SK-N-SH (cell line): ENCODE results near the gene LCORL. TPM values are rescaled to one million over a fixed set of nuclear protein-coding genes. Genes with fewer than 3 reads are reported as not detected.
A peak's percentile ranks its signal among the peaks of the same experiment; 100 is the strongest.

Source experiments
- CTCF ChIA-PET: fragments of 300-600, 350-600 bp; formaldehyde crosslinking; extraction: SDS; loops from one replicate; lab custom pipeline; 2021; lab: Yijun Ruan, JAX
- POLR2A ChIA-PET: fragments of 350-600 bp; sonication (Branson Sonifier 250); formaldehyde crosslinking; extraction: SDS; loops from one replicate; lab custom pipeline; 2020; ENCODE audit warnings: antibody characterized with exemption, inconsistent platforms; lab: Yijun Ruan, JAX
- DNase-seq: peaks from one replicate; pipeline ENCODE4 v3.0.0; 2012
- H2AFZ ChIP-seq: fragments of 200-600 bp; sonication (generic); 2 replicates; pipeline ENCODE4 v1.8.1; 2016; ENCODE audit warnings: antibody characterized with exemption, mild to moderate bottlenecking, low read depth
- H3F3A ChIP-seq: fragments of 200-600 bp; sonication (generic); replicated peaks from 2 replicates; pipeline ENCODE3; 2016; ENCODE audit warnings: antibody characterized with exemption, mild to moderate bottlenecking; ENCODE audit not compliant: insufficient read depth
- H3K27ac ChIP-seq, 2 experiments: fragments of 200-500 bp in 1 of 2; fragments of 200-600 bp in 1 of 2; sonication (Bioruptor generic) in 1 of 2; sonication (generic), shearing (Covaris generic) in 1 of 2; 2 replicates each; pipeline versions ENCODE4 v1.5.1 to v1.6.1; 2014 to 2016; ENCODE audit warnings: low read depth in 2 of 2, inconsistent platforms in 1 of 2, low read length in 1 of 2, mild to moderate bottlenecking in 1 of 2, mixed read lengths in 1 of 2
- H3K27me3 ChIP-seq: fragments of 200-600 bp; sonication (generic), shearing (Covaris generic); 2 replicates; pipeline ENCODE4 v1.6.1; 2016; ENCODE audit warnings: mixed run types; ENCODE audit not compliant: insufficient read depth
- H3K36me3 ChIP-seq, 2 experiments: fragments of 200-500 bp in 1 of 2; fragments of 200-600 bp in 1 of 2; sonication (Bioruptor generic) in 1 of 2; sonication (generic) in 1 of 2; replicated peaks in 1 of 2; 2 replicates each; pipeline versions ENCODE3 to v1.5.1; 2014 to 2016; ENCODE audit warnings: low read length in 1 of 2, mild to moderate bottlenecking in 1 of 2; ENCODE audit not compliant: insufficient read depth in 2 of 2, control insufficient read depth in 1 of 2
- H3K4me1 ChIP-seq, 2 experiments: fragments of 200-500 bp in 1 of 2; fragments of 200-600 bp in 1 of 2; sonication (Bioruptor generic) in 1 of 2; sonication (generic), shearing (Covaris generic) in 1 of 2; 2 replicates each; pipeline versions ENCODE4 v1.5.1 to v1.6.1; 2014 to 2016; ENCODE audit warnings: low read depth in 1 of 2, low read length in 1 of 2, mixed run types in 1 of 2; ENCODE audit not compliant: insufficient read depth in 2 of 2, control insufficient read depth in 1 of 2
- H3K4me2 ChIP-seq: fragments of 200-600 bp; sonication (generic), shearing (Covaris generic); 2 replicates; pipeline ENCODE4 v1.6.1; 2017; ENCODE audit warnings: mixed run types
- H3K4me3 ChIP-seq, 2 experiments: fragments of 200-500 bp in 1 of 2; fragments of 200-600 bp in 1 of 2; sonication (Bioruptor generic) in 1 of 2; sonication (generic), shearing (Covaris generic) in 1 of 2; 2 replicates each; pipeline versions ENCODE4 v1.5.1 to v1.8.1; 2014 to 2016; ENCODE audit warnings: low read depth in 2 of 2, inconsistent platforms in 1 of 2, low read length in 1 of 2, mild to moderate bottlenecking in 1 of 2, mixed read lengths in 1 of 2, moderate library complexity in 1 of 2
- H3K79me2 ChIP-seq: fragments of 200-600 bp; sonication (generic); 2 replicates; pipeline ENCODE4 v1.8.1; 2017; ENCODE audit warnings: mild to moderate bottlenecking; ENCODE audit not compliant: insufficient read depth
- H3K9ac ChIP-seq: fragments of 200-600 bp; sonication (generic); 2 replicates; pipeline ENCODE4 v1.6.1; 2017; ENCODE audit warnings: mixed run types
- H3K9me2 ChIP-seq: fragments of 200-600 bp; sonication (generic); 2 replicates; pipeline ENCODE4 v1.6.1; 2017; ENCODE audit warnings: mixed run types
- H3K9me3 ChIP-seq: fragments of 200-600 bp; sonication (generic); 2 replicates; pipeline ENCODE4 v1.6.1; 2017; ENCODE audit warnings: mixed run types, mild to moderate bottlenecking, moderate library complexity
- H4K20me1 ChIP-seq: fragments of 200-600 bp; sonication (generic); 2 replicates; pipeline ENCODE4 v1.6.1; 2017; ENCODE audit warnings: mild to moderate bottlenecking, mixed run types; ENCODE audit not compliant: insufficient read depth
- CHD2 ChIP-seq: fragments of 150-350 bp; IDR thresholded peaks from 2 replicates; pipeline ENCODE4 v1.6.1; 2018; ENCODE audit warnings: low read length; ENCODE audit not compliant: partially characterized antibody
- EZH2phosphoT487 ChIP-seq: fragments of 200-600 bp; sonication (generic); IDR thresholded peaks from 2 replicates; pipeline ENCODE4 v1.6.1; 2017; ENCODE audit warnings: low read depth, mixed run types, mild to moderate bottlenecking, antibody characterized with exemption, moderate library complexity, borderline replicate concordance
- FOXJ3 ChIP-seq: sonication (generic); formaldehyde crosslinking; IDR thresholded peaks from 2 replicates; pipeline ENCODE4 v1.5.1; 2020; ENCODE audit warnings: mild to moderate bottlenecking, missing genetic modification reagents
- FOXM1 ChIP-seq: IDR thresholded peaks from 2 replicates; pipeline ENCODE4 v1.4.0; 2012; ENCODE audit warnings: low read depth, mild to moderate bottlenecking
- GABPA ChIP-seq: IDR thresholded peaks from 2 replicates; pipeline ENCODE4 v1.4.0; 2012; ENCODE audit warnings: low read depth, mild to moderate bottlenecking
- GATA2 ChIP-seq: sonication (generic); formaldehyde crosslinking; IDR thresholded peaks from 2 replicates; pipeline ENCODE4 v1.5.0; 2020; ENCODE audit warnings: mild to moderate bottlenecking, missing genetic modification reagents
- JUND ChIP-seq: IDR thresholded peaks from 2 replicates; pipeline ENCODE4 v1.4.0; 2012
- MXI1 ChIP-seq: IDR thresholded peaks from 2 replicates; pipeline ENCODE4 v1.6.1; 2012; ENCODE audit warnings: mild to moderate bottlenecking, low read depth, low read length, improper control_type of control experiment
- NRF1 ChIP-seq: IDR thresholded peaks from 2 replicates; pipeline ENCODE4 v1.6.1; 2012; ENCODE audit warnings: low read depth, mild to moderate bottlenecking, low read length
- POLR2AphosphoS5 ChIP-seq: IDR thresholded peaks from 2 replicates; pipeline ENCODE4 v1.6.1; 2012; ENCODE audit warnings: low read depth, low read length
- RFX5 ChIP-seq: IDR thresholded peaks from 2 replicates; pipeline ENCODE4 v1.6.1; 2012; ENCODE audit warnings: mild to moderate bottlenecking, improper control_type of control experiment, low read length
- RXRA ChIP-seq: IDR thresholded peaks from 2 replicates; pipeline ENCODE4 v1.4.0; 2012; ENCODE audit warnings: low read depth, mild to moderate bottlenecking, borderline replicate concordance
- SIN3A ChIP-seq: IDR thresholded peaks from 2 replicates; pipeline ENCODE4 v1.6.1; 2012; ENCODE audit warnings: low read depth, mild to moderate bottlenecking, low read length, moderate library complexity, borderline replicate concordance
- TAF1 ChIP-seq: IDR thresholded peaks from 2 replicates; pipeline ENCODE4 v1.6.1; 2012; ENCODE audit warnings: low read depth, mild to moderate bottlenecking, low read length, moderate library complexity, borderline replicate concordance
- TCF12 ChIP-seq: IDR thresholded peaks from 2 replicates; pipeline ENCODE4 v1.4.0; 2012
- USF1 ChIP-seq: IDR thresholded peaks from 2 replicates; pipeline ENCODE4 v1.4.0; 2012; ENCODE audit warnings: low read depth, borderline replicate concordance
- YY1 ChIP-seq: IDR thresholded peaks from 2 replicates; pipeline ENCODE4 v1.4.0; 2012; ENCODE audit warnings: low read depth, mild to moderate bottlenecking
- WGBS: methylation state at CpG from one replicate; pipeline ENCODE4 v1.1.6; 2017; ENCODE audit warnings: low lambda C conversion rate; 5-methylcytosine and 5-hydroxymethylcytosine counted together
- polyA plus RNA-seq, 3 experiments: library from polyadenylated mRNA; depleted of rRNA; stranded (reverse); fragments of >200 nt; gene quantifications; 2 replicates each; pipeline ENCODE4 v1.2.3, GENCODE V29; 2012
- TF ChIP-seq, protein P1 (sequence below): IDR thresholded peaks from 2 replicates; pipeline ENCODE4 v1.4.0; 2012; ENCODE audit warnings: low read depth
- TF ChIP-seq, protein P2 (sequence below): IDR thresholded peaks from 2 replicates; pipeline ENCODE4 v1.4.0; 2012; ENCODE audit warnings: low read depth, borderline replicate concordance

Gene LCORL
- polyA plus RNA-seq, 1 of the 3 experiments (the other 2 are of a cell fraction), result 1.9 TPM

DNA sequence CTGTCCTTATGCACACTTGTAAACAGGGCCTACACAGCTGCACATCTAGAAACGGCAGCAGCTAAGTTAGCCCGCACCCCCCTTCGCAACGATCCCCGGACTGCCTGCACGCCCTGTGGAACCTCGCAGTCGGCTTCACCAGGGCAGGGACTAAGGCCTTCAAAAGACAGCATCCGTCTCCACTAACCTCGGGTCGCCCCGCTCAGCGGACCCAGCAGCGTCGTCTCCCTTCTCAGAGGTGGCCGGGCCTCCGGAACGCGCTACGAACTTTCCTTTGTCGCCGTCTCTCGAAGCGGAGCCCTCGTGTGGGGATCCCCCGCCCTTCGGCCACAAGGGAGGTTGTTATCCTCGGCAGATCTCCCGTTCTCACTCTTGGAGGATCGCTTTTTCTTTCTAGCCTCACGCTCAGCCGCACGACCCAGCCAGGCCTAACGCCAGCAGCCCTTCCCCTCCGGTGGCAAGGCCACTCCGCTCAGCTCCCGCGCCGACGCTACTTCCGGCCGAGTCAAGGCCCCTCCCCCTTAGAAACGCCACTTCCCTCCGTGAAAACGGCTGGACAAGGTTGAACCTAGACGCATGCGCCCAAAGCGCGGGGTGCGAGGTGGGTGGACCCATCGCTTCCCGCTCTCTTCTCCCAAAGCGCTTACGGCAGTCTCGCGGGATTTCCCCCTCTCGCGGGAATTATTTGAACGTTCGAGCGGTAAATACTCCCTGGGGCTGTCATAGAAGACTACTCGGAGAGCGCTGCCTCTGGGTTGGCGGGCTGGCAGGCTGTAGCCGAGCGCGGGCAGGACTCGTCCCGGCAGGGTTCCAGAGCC, 211.1 kb downstream of the LCORL start, which contains the start of the genes DCAF16 and NCAPG:
DCAF16 (minus strand) TSS at position 498 of the 818 bp plus-strand sequence. CDS start 6,616 bp downstream, outside the sequence.
NCAPG (plus strand) TSS at position 720 of the 818 bp plus-strand sequence. CDS start 99 bp downstream, outside the sequence.
- H3K27ac ChIP-seq, result peak within 1 kb of the TSS; percentile 93
- H3K4me3 ChIP-seq, result peak within 1 kb of the TSS; percentile 89 to 98
- peak within 1 kb of the TSS; percentile 87 for H2AFZ ChIP-seq
- peak; percentile 96 for DNase-seq
- peaks cover 6% of the 10 kb centered on the region for H3F3A ChIP-seq
- H3K9me2 ChIP-seq, result no peaks in the 10 kb centered on the region
- peaks cover 14 to 17% of the 10 kb centered on the region in 2 experiments for H3K36me3 ChIP-seq
- peaks cover 38% of the 10 kb centered on the region for H4K20me1 ChIP-seq
- H3K4me2 ChIP-seq, result peak within 1 kb of the TSS; percentile 89
- H3K9me3 ChIP-seq, result no peaks in the 10 kb centered on the region
- peaks cover 4 to 22% of the 10 kb centered on the region in 2 experiments; a peak in 3 of 4 replicates for H3K4me1 ChIP-seq
- under 1% methylated on average over 31 of the region's 69 CpGs for WGBS
- no peak for TF ChIP-seq RFX5
- no peak for TF ChIP-seq EZH2phosphoT487
- TF ChIP-seq MXI1, result peak; percentile 93
- TF ChIP-seq FOXM1, result peak; percentile 9; the same call in 1 of the 2 replicates
- peak; percentile 78 for TF ChIP-seq TAF1
- peak; percentile 9; the same call in 1 of the 2 replicates for TF ChIP-seq YY1
- no peak for TF ChIP-seq GATA2 (CRISPR knock-in tag)
- TF ChIP-seq FOXJ3 (CRISPR knock-in tag), result peak; percentile 78; the same call in 1 of the 2 replicates
- TF ChIP-seq POLR2AphosphoS5, result peak; percentile 96
- peak; percentile 84 for TF ChIP-seq GABPA
- TF ChIP-seq TCF12, result no peak
- peak; percentile 64 for TF ChIP-seq NRF1
- TF ChIP-seq, protein P1, sequence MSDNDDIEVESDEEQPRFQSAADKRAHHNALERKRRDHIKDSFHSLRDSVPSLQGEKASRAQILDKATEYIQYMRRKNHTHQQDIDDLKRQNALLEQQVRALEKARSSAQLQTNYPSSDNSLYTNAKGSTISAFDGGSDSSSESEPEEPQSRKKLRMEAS, result peak; percentile 94
- TF ChIP-seq JUND, result no peak
- TF ChIP-seq, protein P2, sequence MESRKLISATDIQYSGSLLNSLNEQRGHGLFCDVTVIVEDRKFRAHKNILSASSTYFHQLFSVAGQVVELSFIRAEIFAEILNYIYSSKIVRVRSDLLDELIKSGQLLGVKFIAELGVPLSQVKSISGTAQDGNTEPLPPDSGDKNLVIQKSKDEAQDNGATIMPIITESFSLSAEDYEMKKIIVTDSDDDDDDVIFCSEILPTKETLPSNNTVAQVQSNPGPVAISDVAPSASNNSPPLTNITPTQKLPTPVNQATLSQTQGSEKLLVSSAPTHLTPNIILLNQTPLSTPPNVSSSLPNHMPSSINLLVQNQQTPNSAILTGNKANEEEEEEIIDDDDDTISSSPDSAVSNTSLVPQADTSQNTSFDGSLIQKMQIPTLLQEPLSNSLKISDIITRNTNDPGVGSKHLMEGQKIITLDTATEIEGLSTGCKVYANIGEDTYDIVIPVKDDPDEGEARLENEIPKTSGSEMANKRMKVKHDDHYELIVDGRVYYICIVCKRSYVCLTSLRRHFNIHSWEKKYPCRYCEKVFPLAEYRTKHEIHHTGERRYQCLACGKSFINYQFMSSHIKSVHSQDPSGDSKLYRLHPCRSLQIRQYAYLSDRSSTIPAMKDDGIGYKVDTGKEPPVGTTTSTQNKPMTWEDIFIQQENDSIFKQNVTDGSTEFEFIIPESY, result peak; percentile 100
- TF ChIP-seq SIN3A, result peak; percentile 100
- peak; percentile 100 for TF ChIP-seq CHD2
- TF ChIP-seq RXRA, result 0 out of 2 replicates have a peak, but pooled peaks have one; percentile 12
- no peak for TF ChIP-seq USF1
- TF ChIP-seq, all 33 proteins: peak for 13
- H3K27me3 ChIP-seq, result no peaks in the 10 kb centered on the region
- peak within 1 kb of the TSS; percentile 97 for H3K9ac ChIP-seq
- H3K79me2 ChIP-seq, result peaks cover 97% of the 10 kb centered on the region
- ChIA-PET CTCF (interaction anchor here (1.1 to 4.8 kb wide), 8 partner anchors 13 to 279 kb away, joined by 3 to 44 read pairs (median 4); no protein-coding TSS in a partner anchor), POLR2A (interaction anchor here (0.6 to 1.0 kb wide), 4 partner anchors 10 to 233 kb away, joined by 3 read pairs; partner anchors contain the start of gene MED28)
